ENCODE data around the gene TLL2.

The TLL2 gene

DNA sequence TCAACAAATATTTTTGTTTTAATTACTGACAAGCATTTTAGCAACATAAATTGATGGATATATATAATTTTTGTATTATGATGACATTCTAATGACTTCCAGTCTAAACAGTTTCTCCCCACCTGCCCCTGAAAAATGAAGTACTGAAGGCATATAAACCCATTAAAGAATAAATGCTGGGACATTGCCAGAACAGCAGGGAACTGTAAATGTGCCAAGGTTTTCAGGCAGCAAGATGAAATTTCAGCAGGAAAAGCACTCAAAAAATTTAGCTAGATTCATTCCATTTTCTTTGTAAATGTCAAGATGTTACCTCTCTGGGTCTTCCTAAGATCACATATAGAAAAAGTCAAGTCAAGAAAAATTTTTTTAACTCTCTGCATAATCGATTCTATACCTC lies 11.0 kb upstream of the TLL2 start:
- DNase-seq (ENCODE audit: low read depth) = no peak
- no peak overlapping the region for H3K4me3 ChIP-seq (ENCODE audit: control insufficient read depth, low read depth, low read length)
- TF ChIP-seq, protein P1, sequence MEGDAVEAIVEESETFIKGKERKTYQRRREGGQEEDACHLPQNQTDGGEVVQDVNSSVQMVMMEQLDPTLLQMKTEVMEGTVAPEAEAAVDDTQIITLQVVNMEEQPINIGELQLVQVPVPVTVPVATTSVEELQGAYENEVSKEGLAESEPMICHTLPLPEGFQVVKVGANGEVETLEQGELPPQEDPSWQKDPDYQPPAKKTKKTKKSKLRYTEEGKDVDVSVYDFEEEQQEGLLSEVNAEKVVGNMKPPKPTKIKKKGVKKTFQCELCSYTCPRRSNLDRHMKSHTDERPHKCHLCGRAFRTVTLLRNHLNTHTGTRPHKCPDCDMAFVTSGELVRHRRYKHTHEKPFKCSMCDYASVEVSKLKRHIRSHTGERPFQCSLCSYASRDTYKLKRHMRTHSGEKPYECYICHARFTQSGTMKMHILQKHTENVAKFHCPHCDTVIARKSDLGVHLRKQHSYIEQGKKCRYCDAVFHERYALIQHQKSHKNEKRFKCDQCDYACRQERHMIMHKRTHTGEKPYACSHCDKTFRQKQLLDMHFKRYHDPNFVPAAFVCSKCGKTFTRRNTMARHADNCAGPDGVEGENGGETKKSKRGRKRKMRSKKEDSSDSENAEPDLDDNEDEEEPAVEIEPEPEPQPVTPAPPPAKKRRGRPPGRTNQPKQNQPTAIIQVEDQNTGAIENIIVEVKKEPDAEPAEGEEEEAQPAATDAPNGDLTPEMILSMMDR (IDR thresholded peaks at IDR 0.05; ENCODE audit: control insufficient read depth, insufficient read depth, low read depth, low read length, missing control alignments) = no peak

- no peak overlapping the region for H3K4me3 ChIP-seq (ENCODE audit: control insufficient read depth, low read depth, low read length)
- DNase-seq (ENCODE audit: low read depth) = no peak
- TF ChIP-seq, protein P1 (IDR thresholded peaks at IDR 0.05; ENCODE audit: control insufficient read depth, insufficient read depth, low read depth, low read length, missing control alignments) = no peak
Measured at GRCh38 chr10:96517284-96517683, 3.6 kb upstream of the TLL2 start.

GRCh38 chr10:96516337-96516736 lies 2.6 kb upstream of the TLL2 start:
- H3K4me3 ChIP-seq (ENCODE audit: control insufficient read depth, low read depth, low read length) = no peak overlapping the region
- TF ChIP-seq, protein P1 (IDR thresholded peaks at IDR 0.05; ENCODE audit: control insufficient read depth, insufficient read depth, low read depth, low read length, missing control alignments) = no peak
- no peak for DNase-seq (ENCODE audit: low read depth)

GRCh38 chr10:96513305-96513697 lies 425 bp downstream of the TLL2 start:
- peak overlapping the region; percentile 53 for H3K4me3 ChIP-seq (ENCODE audit: control insufficient read depth, low read depth, low read length)
- no peak for DNase-seq (ENCODE audit: low read depth)
- TF ChIP-seq, protein P1 (IDR thresholded peaks at IDR 0.05; ENCODE audit: control insufficient read depth, insufficient read depth, low read depth, low read length, missing control alignments) = no peak

- TF ChIP-seq, protein P1 (IDR thresholded peaks at IDR 0.05; ENCODE audit: control insufficient read depth, insufficient read depth, low read depth, low read length, missing control alignments) = no peak
- peak overlapping the region; percentile 53 for H3K4me3 ChIP-seq (ENCODE audit: control insufficient read depth, low read depth, low read length)
- no peak for DNase-seq (ENCODE audit: low read depth)
Measured at GRCh38 chr10:96512524-96513304, 1.0 kb downstream of the TLL2 start.

DNA sequence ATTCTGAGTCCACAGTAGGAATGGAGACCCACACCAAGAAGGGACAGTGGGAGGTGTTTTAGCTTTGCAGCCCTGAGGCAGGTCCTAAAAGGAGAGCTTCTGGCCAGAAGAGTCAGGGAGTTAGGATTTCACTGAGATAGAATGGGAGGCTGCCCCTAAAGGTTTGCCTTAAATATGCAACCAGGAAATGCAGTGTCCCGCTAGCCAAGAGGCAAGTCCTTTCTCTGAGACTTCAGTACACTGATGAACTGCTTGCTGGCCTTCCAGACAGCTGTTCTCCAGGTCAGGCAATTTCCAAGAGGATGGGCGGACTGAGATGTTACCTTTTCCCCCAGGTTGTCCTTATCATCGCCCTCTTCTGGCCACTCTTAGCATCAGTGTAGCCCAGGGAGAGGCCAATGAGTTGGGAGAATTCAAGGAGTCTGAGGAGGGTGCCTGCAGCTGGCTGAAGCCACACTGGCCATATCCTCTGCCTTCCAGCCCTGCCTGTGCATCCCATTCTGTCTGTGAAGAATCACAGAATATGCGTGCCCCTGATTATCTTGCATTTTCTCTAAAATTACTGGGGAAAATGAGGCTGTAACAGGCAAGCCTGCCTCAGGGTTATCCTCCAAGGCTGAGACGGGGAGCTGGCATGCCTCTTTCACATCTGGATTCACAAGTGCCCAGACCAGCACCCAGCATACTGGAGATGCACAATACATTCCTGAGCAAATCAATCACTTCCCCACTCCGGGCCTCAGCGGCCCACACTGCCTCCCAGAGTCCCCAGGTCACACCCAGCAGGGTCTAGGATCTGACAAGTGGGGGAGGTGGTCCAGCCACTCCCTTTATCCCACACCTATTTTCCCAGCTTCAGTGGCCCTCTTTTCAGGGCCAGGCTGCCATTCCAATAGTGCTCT lies 2.4 kb downstream of the TLL2 start:
- H3K4me3 ChIP-seq (ENCODE audit: control insufficient read depth, low read depth, low read length) = no peak overlapping the region
- TF ChIP-seq, protein P1 (IDR thresholded peaks at IDR 0.05; ENCODE audit: control insufficient read depth, insufficient read depth, low read depth, low read length, missing control alignments) = peak; percentile 58
- no peak for DNase-seq (ENCODE audit: low read depth)

Data from AG09309 (cell line).